ENCODE measurements around the gene TEX35. TPM values are rescaled to one million over a fixed set of nuclear protein-coding genes. Genes with fewer than 3 reads are reported as not detected.

TEX35 gene
- total and polyA plus RNA-seq, 2 experiments from 2014 or later, result not detected

DNA sequence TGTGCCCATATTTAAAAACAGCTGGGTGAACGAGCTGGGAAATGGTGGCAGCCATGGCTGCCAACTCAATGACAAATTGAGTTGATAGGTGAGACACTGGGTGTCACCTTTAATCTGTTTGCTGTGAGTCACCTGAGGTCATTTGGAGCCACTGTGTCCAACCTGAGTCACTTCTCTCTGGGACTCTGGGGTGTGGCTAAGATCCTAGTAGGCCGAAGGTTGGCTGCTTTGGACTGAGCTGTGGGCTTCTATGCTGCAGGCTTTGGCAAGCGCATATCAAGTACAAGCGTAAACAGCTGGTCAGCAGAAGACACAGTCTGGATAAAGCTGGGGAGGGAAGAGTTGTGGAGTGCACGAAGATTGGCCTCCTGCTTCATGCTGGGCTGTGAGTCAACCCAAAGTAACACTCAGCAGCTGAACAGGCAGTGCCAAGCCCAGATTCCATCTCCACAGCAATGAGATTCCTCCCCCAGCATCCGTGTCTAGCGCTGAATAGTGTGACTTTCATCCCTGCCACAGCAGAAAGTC, 24.0 kb downstream of the TEX35 start:
- no peak for TF ChIP-seq EZH2phosphoT487 (IDR thresholded peaks at IDR 0.05; ENCODE audit: insufficient read depth, low read depth)
- no peak for TF ChIP-seq EZH2 (IDR thresholded peaks at IDR 0.05; ENCODE audit: insufficient read depth, poor library complexity, severe bottlenecking)
- H3F3A ChIP-seq (ENCODE audit: insufficient read depth), result peaks cover 43% of the 10 kb centered on the region
- peak overlapping the region; percentile 57 for H3K4me2 ChIP-seq (ENCODE audit: unreplicated experiment)
- DNase-seq, result peak; percentile 99
- H3K9me2 ChIP-seq (ENCODE audit: insufficient read depth), result no peaks in the 10 kb centered on the region
- peak overlapping the region; percentile 85 for H3K27ac ChIP-seq
- peak overlapping the region; percentile 63 for H3K9ac ChIP-seq
- no peaks in the 10 kb centered on the region for H4K20me1 ChIP-seq (ENCODE audit: insufficient read depth)
- in situ Hi-C loops (cut with MboI), result loop anchor here (5.0 to 25.0 kb wide), 2 partner anchors 470 to 825 kb away; partner anchors contain the start of gene AXDND1
- H3K79me2 ChIP-seq (ENCODE audit: insufficient read depth), result no peaks in the 10 kb centered on the region
- peaks cover 48% of the 10 kb centered on the region for H3K4me1 ChIP-seq (ENCODE audit: insufficient read depth)
- 0 to 2% methylated on average over 7 of the region's 7 CpGs for WGBS, 2 experiments (ENCODE audit: low coverage in 1 of 2, low lambda C conversion rate in 2 of 2, missing lambda C conversion rate in 2 of 2)
- 0 out of 2 replicates have a peak overlapping the region, but pooled peaks have one; percentile 47 for H2AFZ ChIP-seq
- H3K36me3 ChIP-seq (ENCODE audit: low read depth), result no peaks in the 10 kb centered on the region
- no peaks in the 10 kb centered on the region for H3K27me3 ChIP-seq (replicated peaks; ENCODE audit: insufficient read depth)
- H3K4me3 ChIP-seq, result peak overlapping the region; percentile 31
- no peaks in the 10 kb centered on the region for H3K9me3 ChIP-seq (ENCODE audit: low read depth)

DNA sequence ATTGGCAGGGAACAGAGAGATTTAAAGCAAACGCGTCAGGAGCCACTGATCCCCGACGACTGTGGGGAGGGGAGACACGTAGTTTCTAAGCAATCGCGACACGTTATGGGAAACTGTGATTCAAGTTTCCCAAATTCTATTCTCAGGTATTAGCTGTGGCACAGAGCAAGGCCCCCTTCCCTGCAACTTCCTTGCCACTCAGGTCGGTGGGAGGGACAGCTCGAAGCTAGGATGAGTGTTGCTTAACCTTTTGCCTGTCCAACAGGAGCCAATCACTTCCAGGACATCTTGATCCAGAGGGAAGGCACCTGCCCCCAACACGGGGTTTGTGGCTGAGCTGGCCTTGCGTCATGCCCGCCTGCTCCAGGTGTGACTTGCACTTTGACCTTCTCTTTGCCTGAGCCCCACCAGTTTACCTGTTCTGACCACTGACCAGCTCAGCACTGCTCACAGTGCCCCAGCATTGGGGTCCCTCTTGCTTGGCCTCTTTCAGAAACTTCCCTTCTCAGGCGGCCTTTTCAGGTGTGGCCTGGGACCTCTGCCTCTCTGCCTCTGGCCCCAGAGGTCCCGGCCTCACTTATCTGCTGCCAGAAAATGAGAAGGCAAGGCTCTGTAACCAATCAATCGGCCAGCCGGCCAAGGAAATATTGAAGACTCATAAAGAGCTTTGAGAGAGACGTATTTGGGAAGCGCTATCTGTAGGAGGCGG, 24.6 kb downstream of the TEX35 start:
- Histone ChIP-seq H3K27me3 (replicated peaks; ENCODE audit: insufficient read depth) (no peaks in the 10 kb centered on the region), H3K9me2 (ENCODE audit: insufficient read depth) (no peaks in the 10 kb centered on the region), H3K9ac (peak overlapping the region; percentile 63), H4K20me1 (ENCODE audit: insufficient read depth) (no peaks in the 10 kb centered on the region), H3K27ac (peak overlapping the region; percentile 85), H3K9me3 (ENCODE audit: low read depth) (no peaks in the 10 kb centered on the region), H3K4me2 (ENCODE audit: unreplicated experiment) (peak overlapping the region; percentile 57), H2AFZ (0 out of 2 replicates have a peak overlapping the region, but pooled peaks have one; percentile 47), H3F3A (ENCODE audit: insufficient read depth) (peaks cover 45% of the 10 kb centered on the region), H3K4me3 (peak overlapping the region; percentile 31), H3K79me2 (ENCODE audit: insufficient read depth) (no peaks in the 10 kb centered on the region), H3K36me3 (ENCODE audit: low read depth) (no peaks in the 10 kb centered on the region), H3K4me1 (ENCODE audit: insufficient read depth) (peaks cover 48% of the 10 kb centered on the region)
- in situ Hi-C loops (cut with MboI), result loop anchor here (5.0 to 25.0 kb wide), 2 partner anchors 470 to 825 kb away; partner anchors contain the start of gene AXDND1
- DNase-seq, result no peak
- 40% methylated on average over 20 of the region's 20 CpGs for WGBS, 2 experiments (ENCODE audit: low coverage in 1 of 2, low lambda C conversion rate in 2 of 2, missing lambda C conversion rate in 2 of 2)
- no peak for TF ChIP-seq EZH2phosphoT487 (IDR thresholded peaks at IDR 0.05; ENCODE audit: insufficient read depth, low read depth)
- no peak for TF ChIP-seq EZH2 (IDR thresholded peaks at IDR 0.05; ENCODE audit: insufficient read depth, poor library complexity, severe bottlenecking)

DNA sequence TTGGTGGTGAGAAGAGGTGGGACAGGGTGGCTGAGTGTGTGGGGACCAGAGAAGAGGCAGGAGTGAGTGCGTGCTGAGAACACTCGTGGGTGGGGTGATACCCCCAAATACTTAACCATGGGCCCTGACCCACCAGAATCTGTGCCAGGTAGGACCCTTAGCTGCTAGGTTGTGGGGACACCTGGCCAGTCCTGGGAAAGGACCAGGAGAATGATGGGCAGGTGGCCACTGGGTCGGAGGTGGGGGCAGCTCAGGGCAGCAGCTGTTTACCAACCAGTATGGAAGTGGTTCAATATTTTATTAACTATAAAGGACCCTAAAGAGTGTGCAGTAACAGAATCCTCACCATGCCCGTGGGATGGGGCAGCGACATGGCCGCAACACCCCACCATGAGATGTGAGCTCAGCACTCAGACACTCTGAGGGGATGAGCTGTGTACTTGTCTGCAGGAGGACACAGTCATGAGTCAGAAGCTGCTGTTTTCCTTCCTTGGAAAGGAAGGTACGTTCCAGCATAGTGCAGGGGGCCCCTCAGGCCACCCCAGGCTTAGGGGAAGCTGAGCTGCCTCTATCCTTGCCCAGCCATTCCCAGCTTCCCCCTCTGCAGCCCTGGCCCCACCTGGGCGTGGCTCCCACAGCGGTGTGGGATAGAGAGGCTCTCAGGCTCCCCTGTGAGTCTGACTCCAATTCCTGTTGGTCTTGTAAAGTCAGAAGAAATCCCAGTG, 25.4 kb downstream of the TEX35 start:
- peaks cover 49% of the 10 kb centered on the region for H3K4me1 ChIP-seq (ENCODE audit: insufficient read depth)
- H2AFZ ChIP-seq, result peak overlapping the region; percentile 7; the same call in 1 of the 2 replicates
- H3K79me2 ChIP-seq (ENCODE audit: insufficient read depth), result no peaks in the 10 kb centered on the region
- in situ Hi-C loops (cut with MboI), result loop anchor here (5.0 to 25.0 kb wide), 2 partner anchors 469 to 824 kb away; partner anchors contain the start of gene AXDND1
- peak overlapping the region; percentile 30 for H3K9ac ChIP-seq
- H3K4me3 ChIP-seq, result peak overlapping the region; percentile 3; the same call in 1 of the 2 replicates
- peak overlapping the region; percentile 85 for H3K27ac ChIP-seq
- TF ChIP-seq EZH2 (IDR thresholded peaks at IDR 0.05; ENCODE audit: insufficient read depth, poor library complexity, severe bottlenecking) (no peak), EZH2phosphoT487 (IDR thresholded peaks at IDR 0.05; ENCODE audit: insufficient read depth, low read depth) (no peak)
- H3K9me3 ChIP-seq (ENCODE audit: low read depth), result no peaks in the 10 kb centered on the region
- DNase-seq, result peak; percentile 91
- peaks cover 46% of the 10 kb centered on the region for H3F3A ChIP-seq (ENCODE audit: insufficient read depth)
- no peaks in the 10 kb centered on the region for H3K9me2 ChIP-seq (ENCODE audit: insufficient read depth)
- WGBS, 2 experiments (ENCODE audit: low coverage in 1 of 2, low lambda C conversion rate in 2 of 2, missing lambda C conversion rate in 2 of 2), result 32 to 37% methylated on average over 9 of the region's 9 CpGs
- H3K36me3 ChIP-seq (ENCODE audit: low read depth), result no peaks in the 10 kb centered on the region
- H4K20me1 ChIP-seq (ENCODE audit: insufficient read depth), result no peaks in the 10 kb centered on the region
- peak overlapping the region; percentile 57 for H3K4me2 ChIP-seq (ENCODE audit: unreplicated experiment)
- no peaks in the 10 kb centered on the region for H3K27me3 ChIP-seq (replicated peaks; ENCODE audit: insufficient read depth)

DNA sequence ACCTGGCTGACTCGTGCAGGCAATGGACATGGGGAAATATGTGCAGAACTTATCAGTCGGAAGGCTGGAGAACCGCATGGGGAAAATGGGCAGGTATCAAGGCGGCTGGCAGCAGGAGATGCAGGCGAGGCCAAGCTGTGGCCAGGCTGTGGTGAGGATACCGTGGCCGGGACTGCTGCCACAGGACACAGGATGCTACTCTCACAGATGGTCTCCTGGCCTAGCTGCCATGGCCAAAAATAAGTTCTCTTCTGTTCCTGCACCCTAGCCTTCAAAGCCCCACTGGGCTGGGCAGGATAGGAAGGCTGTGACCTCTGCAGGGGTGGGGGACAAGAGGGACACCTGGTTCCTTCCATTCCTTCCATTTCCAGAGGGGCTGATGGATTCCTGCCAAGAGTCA, 26.4 kb downstream of the TEX35 start:
- Histone ChIP-seq H3K36me3 (ENCODE audit: low read depth) (no peaks in the 10 kb centered on the region), H3F3A (ENCODE audit: insufficient read depth) (peaks cover 56% of the 10 kb centered on the region), H3K79me2 (ENCODE audit: insufficient read depth) (peaks cover 7% of the 10 kb centered on the region), H3K27ac (peak overlapping the region; percentile 85), H3K9me2 (ENCODE audit: insufficient read depth) (no peaks in the 10 kb centered on the region), H3K27me3 (replicated peaks; ENCODE audit: insufficient read depth) (no peaks in the 10 kb centered on the region), H3K9me3 (ENCODE audit: low read depth) (no peaks in the 10 kb centered on the region), H3K4me2 (ENCODE audit: unreplicated experiment) (peak overlapping the region; percentile 57), H2AFZ (no peak overlapping the region), H3K4me3 (no peak overlapping the region), H4K20me1 (ENCODE audit: insufficient read depth) (no peaks in the 10 kb centered on the region), H3K9ac (no peak overlapping the region), H3K4me1 (ENCODE audit: insufficient read depth) (peaks cover 57% of the 10 kb centered on the region)
- WGBS, 2 experiments (ENCODE audit: low coverage in 1 of 2, low lambda C conversion rate in 2 of 2, missing lambda C conversion rate in 2 of 2), result 82 to 83% methylated on average over 7 of the region's 7 CpGs
- DNase-seq, result no peak
- TF ChIP-seq EZH2phosphoT487 (IDR thresholded peaks at IDR 0.05; ENCODE audit: insufficient read depth, low read depth) (no peak), EZH2 (IDR thresholded peaks at IDR 0.05; ENCODE audit: insufficient read depth, poor library complexity, severe bottlenecking) (no peak)
- in situ Hi-C loops (cut with MboI), result loop anchor here (5.0 to 25.0 kb wide), 2 partner anchors 468 to 823 kb away; partner anchors contain the start of gene AXDND1

Data from GM23248 (cell line).